MM.1S (cell line): ENCODE measurements around the gene TLK1.

Experiments
- DNase-seq: peaks from one replicate; pipeline ENCODE4 v3.0.0-alpha.2; 2015
- H2AFZ ChIP-seq: fragments of 300-600 bp; sonication (generic); 2 replicates; pipeline ENCODE4 v1.6.0; 2016; ENCODE audit warnings: antibody characterized with exemption, low read length
- H3F3A ChIP-seq: fragments of 300-600 bp; sonication (generic); 2 replicates; pipeline ENCODE4 v1.6.1; 2016; ENCODE audit warnings: mild to moderate bottlenecking, antibody characterized with exemption, low read length, moderate library complexity, mixed read lengths; ENCODE audit not compliant: insufficient read depth
- H3K27ac ChIP-seq: fragments of 300-600 bp; sonication (generic); 2 replicates; pipeline ENCODE4 v1.5.1; 2016; ENCODE audit warnings: mild to moderate bottlenecking, low read length
- H3K27me3 ChIP-seq: fragments of 300-600 bp; sonication (generic); replicated peaks from 2 replicates; pipeline ENCODE4 v1.6.0; 2016; ENCODE audit warnings: low read length; ENCODE audit not compliant: insufficient read depth
- H3K36me3 ChIP-seq: fragments of 300-600 bp; sonication (generic); replicated peaks from 2 replicates; pipeline ENCODE4 v1.6.1; 2016; ENCODE audit warnings: mild to moderate bottlenecking, low read length, mixed read lengths; ENCODE audit not compliant: insufficient read depth
- H3K4me1 ChIP-seq: fragments of 300-600 bp; sonication (generic); 2 replicates; pipeline ENCODE4 v1.6.1; 2016; ENCODE audit warnings: low read length, mixed read lengths
- H3K4me2 ChIP-seq: fragments of 300-600 bp; sonication (generic); 2 replicates; pipeline ENCODE4 v1.6.0; 2016; ENCODE audit warnings: low read depth, low read length
- H3K4me3 ChIP-seq: fragments of 300-600 bp; sonication (generic); 2 replicates; pipeline ENCODE4 v1.5.1; 2016; ENCODE audit warnings: low read length, mixed read lengths
- H3K79me2 ChIP-seq: fragments of 300-600 bp; sonication (generic); 2 replicates; pipeline ENCODE4 v1.6.1; 2016; ENCODE audit warnings: mixed run types, low read length, mixed read lengths
- H3K9ac ChIP-seq: fragments of 300-600 bp; sonication (generic); 2 replicates; pipeline ENCODE4 v1.6.1; 2016; ENCODE audit warnings: low read length, mixed read lengths
- H3K9me2 ChIP-seq: fragments of 300-600 bp; sonication (generic); replicated peaks from 2 replicates; pipeline ENCODE4 v1.6.1; 2016; ENCODE audit warnings: mild to moderate bottlenecking, low read length, mixed read lengths; ENCODE audit not compliant: insufficient read depth
- H3K9me3 ChIP-seq: fragments of 300-600 bp; sonication (generic); replicated peaks from 2 replicates; pipeline ENCODE4 v1.6.1; 2016; ENCODE audit warnings: mild to moderate bottlenecking, low read length, mixed read lengths; ENCODE audit not compliant: insufficient read depth
- H4K20me1 ChIP-seq: fragments of 300-600 bp; sonication (generic); 2 replicates; pipeline ENCODE4 v1.6.1; 2016; ENCODE audit warnings: mild to moderate bottlenecking, low read length, moderate library complexity, mixed read lengths; ENCODE audit not compliant: insufficient read depth
- CTCF ChIP-seq: fragments of 300-600 bp; sonication (generic); IDR thresholded peaks from 2 replicates; pipeline ENCODE4 v1.5.1; 2016; ENCODE audit warnings: antibody characterized with exemption, low read length, mixed read lengths
- EZH2 ChIP-seq: fragments of 300-600 bp; sonication (generic); optimal IDR thresholded peaks from 2 replicates; pipeline ENCODE3; 2017; ENCODE audit warnings: low read depth, mild to moderate bottlenecking, antibody characterized with exemption, low read length, mixed read lengths
- EZH2phosphoT487 ChIP-seq: fragments of 300-600 bp; sonication (generic); IDR thresholded peaks from 2 replicates; pipeline ENCODE4 v1.6.1; 2018; ENCODE audit warnings: antibody characterized with exemption, low read length

TLK1 gene

GRCh38 chr2:170944545-170944944 lies 216.1 kb downstream of the TLK1 start:
- H3K27me3 ChIP-seq, result no peaks in the 10 kb centered on the region
- no peak overlapping the region for H3K27ac ChIP-seq
- no peak overlapping the region for H3K4me3 ChIP-seq
- H2AFZ ChIP-seq, result no peak overlapping the region
- H3K9ac ChIP-seq, result no peak overlapping the region
- H3K79me2 ChIP-seq, result peaks cover 88% of the 10 kb centered on the region
- H3K9me2 ChIP-seq, result no peaks in the 10 kb centered on the region
- no peaks in the 10 kb centered on the region for H3F3A ChIP-seq
- H3K36me3 ChIP-seq, result peaks cover 2% of the 10 kb centered on the region; the same call in 1 of the 2 replicates
- TF ChIP-seq EZH2phosphoT487 (no peak), EZH2 (no peak), CTCF (no peak)
- DNase-seq, result no peak
- H3K4me2 ChIP-seq, result no peak overlapping the region
- H4K20me1 ChIP-seq, result peaks cover 65% of the 10 kb centered on the region
- no peaks in the 10 kb centered on the region for H3K4me1 ChIP-seq
- no peaks in the 10 kb centered on the region for H3K9me3 ChIP-seq

DNA sequence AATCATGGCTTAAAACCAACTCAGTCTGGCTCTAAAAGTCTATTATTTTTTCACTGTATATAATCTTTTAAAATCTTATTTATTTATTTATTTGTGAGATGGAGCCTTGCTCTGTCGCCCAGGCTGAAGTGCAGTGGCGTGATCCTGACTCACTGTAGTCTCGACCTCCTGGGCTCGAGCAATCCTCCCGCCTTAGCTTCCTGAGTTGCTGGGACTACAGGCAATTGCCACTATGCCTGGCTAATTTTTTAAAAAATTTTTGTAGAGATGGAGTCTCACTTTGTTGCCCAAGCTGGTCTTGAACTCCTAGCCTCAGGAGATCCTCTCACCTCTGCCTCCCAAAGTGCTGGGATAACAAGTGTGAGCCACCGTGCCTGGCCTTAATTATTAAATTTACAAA lies 217.1 kb downstream of the TLK1 start:
- peaks cover 97% of the 10 kb centered on the region for H3K79me2 ChIP-seq
- H3F3A ChIP-seq, result no peaks in the 10 kb centered on the region
- no peaks in the 10 kb centered on the region; the same call in 1 of the 2 replicates for H3K36me3 ChIP-seq
- no peak overlapping the region for H3K4me3 ChIP-seq
- H3K9ac ChIP-seq, result no peak overlapping the region
- no peaks in the 10 kb centered on the region for H3K9me2 ChIP-seq
- H3K9me3 ChIP-seq, result no peaks in the 10 kb centered on the region
- TF ChIP-seq CTCF, result no peak
- TF ChIP-seq EZH2, result no peak
- TF ChIP-seq EZH2phosphoT487, result no peak
- no peak overlapping the region for H2AFZ ChIP-seq
- no peaks in the 10 kb centered on the region for H3K4me1 ChIP-seq
- no peak for DNase-seq
- H3K27ac ChIP-seq, result no peak overlapping the region
- no peak overlapping the region for H3K4me2 ChIP-seq
- peaks cover 74% of the 10 kb centered on the region for H4K20me1 ChIP-seq
- H3K27me3 ChIP-seq, result no peaks in the 10 kb centered on the region

GRCh38 chr2:170943041-170943440 lies 217.7 kb downstream of the TLK1 start:
- Histone ChIP-seq H3K36me3 (no peaks in the 10 kb centered on the region; the same call in 1 of the 2 replicates), H3K9me2 (no peaks in the 10 kb centered on the region), H3K27ac (no peak overlapping the region), H3K79me2 (peaks cover 100% of the 10 kb centered on the region), H3K4me3 (no peak overlapping the region), H2AFZ (no peak overlapping the region), H3K9ac (no peak overlapping the region), H3K4me2 (no peak overlapping the region), H3F3A (no peaks in the 10 kb centered on the region), H3K9me3 (no peaks in the 10 kb centered on the region), H4K20me1 (peaks cover 80% of the 10 kb centered on the region), H3K4me1 (no peaks in the 10 kb centered on the region), H3K27me3 (no peaks in the 10 kb centered on the region)
- TF ChIP-seq EZH2, result no peak
- DNase-seq, result no peak

GRCh38 chr2:170942615-170943014 lies 218.1 kb downstream of the TLK1 start:
- Histone ChIP-seq H3K9me3 (no peaks in the 10 kb centered on the region), H3K4me3 (no peak overlapping the region), H3K9me2 (no peaks in the 10 kb centered on the region), H3K4me2 (no peak overlapping the region), H3K36me3 (no peaks in the 10 kb centered on the region; the same call in 1 of the 2 replicates), H3F3A (no peaks in the 10 kb centered on the region), H3K27me3 (no peaks in the 10 kb centered on the region), H3K4me1 (no peaks in the 10 kb centered on the region), H4K20me1 (peaks cover 81% of the 10 kb centered on the region), H2AFZ (no peak overlapping the region), H3K79me2 (peaks cover 100% of the 10 kb centered on the region), H3K9ac (no peak overlapping the region), H3K27ac (no peak overlapping the region)
- no peak for DNase-seq
- TF ChIP-seq EZH2phosphoT487 (no peak), EZH2 (no peak), CTCF (no peak)
